OCI-LY3 (cell line): ENCODE results near the gene SYNDIG1.

ENCODE experiments used
- H2AFZ ChIP-seq: fragments of 200-600, 300-600 bp; shearing (Covaris generic); 2 replicates; pipeline ENCODE4 v1.6.0; 2014; ENCODE audit warnings: antibody characterized with exemption, low read depth, low read length
- H3K27ac ChIP-seq: fragments of 200-600, 300-600 bp; sonication (generic); 2 replicates; pipeline ENCODE4 v1.5.1; 2014; ENCODE audit warnings: mild to moderate bottlenecking, low read length, moderate library complexity, mixed read lengths
- H3K27me3 ChIP-seq: fragments of 200-600, 300-600 bp; sonication (generic); 2 replicates; pipeline ENCODE4 v1.6.1; 2014; ENCODE audit warnings: low read depth, low read length, mixed read lengths
- H3K36me3 ChIP-seq: fragments of 200-600, 300-600 bp; sonication (generic); replicated peaks from 2 replicates; pipeline ENCODE3; 2014; ENCODE audit warnings: low read depth, low read length, mixed read lengths
- H3K4me1 ChIP-seq: fragments of 300-600, 200-600 bp; sonication (generic); 2 replicates; pipeline ENCODE4 v1.6.1; 2014; ENCODE audit warnings: low read length, mixed read lengths
- H3K4me2 ChIP-seq: fragments of 200-600, 300-600 bp; sonication (generic); 2 replicates; pipeline ENCODE4 v1.6.1; 2014; ENCODE audit warnings: low read length, mixed read lengths
- H3K4me3 ChIP-seq: fragments of 300-600, 200-600 bp; sonication (generic); 2 replicates; pipeline ENCODE4 v1.5.1; 2014; ENCODE audit warnings: antibody characterized with exemption, mild to moderate bottlenecking, low read length, moderate library complexity
- H3K79me2 ChIP-seq: fragments of 300-600, 200-600 bp; shearing (Covaris generic); 2 replicates; pipeline ENCODE4 v1.6.1; 2014; ENCODE audit warnings: mild to moderate bottlenecking, low read length, mixed read lengths
- H3K9ac ChIP-seq: fragments of 300-600, 200-600 bp; shearing (Covaris generic); 2 replicates; pipeline ENCODE4 v1.6.0; 2014; ENCODE audit warnings: mild to moderate bottlenecking, low read length, moderate library complexity
- H3K9me3 ChIP-seq: fragments of 200-600, 300-600 bp; shearing (Covaris generic); 2 replicates; pipeline ENCODE4 v1.6.1; 2014; ENCODE audit warnings: low read length, mixed read lengths; ENCODE audit not compliant: insufficient read depth
- H4K20me1 ChIP-seq: fragments of 200-600, 300-600 bp; sonication (generic); 2 replicates; pipeline ENCODE4 v1.6.1; 2016; ENCODE audit warnings: low read length, mixed read lengths; ENCODE audit not compliant: insufficient read depth
- CTCF ChIP-seq: fragments of 200-600, 300-600 bp; sonication (generic); IDR thresholded peaks from 2 replicates; pipeline ENCODE4 v1.5.1; 2014; ENCODE audit warnings: antibody characterized with exemption, low read length, low read depth
- EZH2phosphoT487 ChIP-seq: fragments of 200-600 bp; shearing (Covaris generic); IDR thresholded peaks from 2 replicates; pipeline ENCODE4 v1.6.1; 2018; ENCODE audit warnings: antibody characterized with exemption, mixed run types, low read depth

SYNDIG1 gene

DNA sequence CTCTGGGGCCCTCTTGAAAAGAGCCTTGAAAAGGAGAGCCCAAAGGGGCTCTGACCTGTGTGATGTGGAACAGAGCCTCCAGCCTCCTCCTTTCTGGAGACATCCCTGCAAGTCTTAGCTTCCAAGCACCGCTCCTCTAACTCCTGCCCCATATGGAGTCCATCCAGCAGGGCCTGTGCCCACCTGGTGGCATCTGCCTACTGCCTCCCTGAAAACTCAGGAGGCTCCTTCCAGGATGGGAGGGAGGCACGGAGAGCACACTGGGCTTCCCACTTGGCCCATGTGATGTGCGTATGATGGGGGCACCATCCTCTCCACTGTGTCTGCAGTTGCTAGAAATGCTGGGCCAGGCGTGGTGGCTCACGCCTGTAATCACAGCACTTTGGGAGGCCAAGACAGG lies 98.1 kb downstream of the SYNDIG1 start:
- Histone ChIP-seq H3K27ac (no peak overlapping the region), H2AFZ (no peak overlapping the region), H4K20me1 (no peaks in the 10 kb centered on the region), H3K79me2 (no peaks in the 10 kb centered on the region), H3K9me3 (peaks cover 10% of the 10 kb centered on the region; the same call in 1 of the 2 replicates), H3K9ac (no peak overlapping the region), H3K4me3 (no peak overlapping the region), H3K27me3 (peaks cover 52% of the 10 kb centered on the region), H3K36me3 (no peaks in the 10 kb centered on the region), H3K4me1 (no peaks in the 10 kb centered on the region), H3K4me2 (no peak overlapping the region)
- TF ChIP-seq CTCF = no peak
- no peak for TF ChIP-seq EZH2phosphoT487

DNA sequence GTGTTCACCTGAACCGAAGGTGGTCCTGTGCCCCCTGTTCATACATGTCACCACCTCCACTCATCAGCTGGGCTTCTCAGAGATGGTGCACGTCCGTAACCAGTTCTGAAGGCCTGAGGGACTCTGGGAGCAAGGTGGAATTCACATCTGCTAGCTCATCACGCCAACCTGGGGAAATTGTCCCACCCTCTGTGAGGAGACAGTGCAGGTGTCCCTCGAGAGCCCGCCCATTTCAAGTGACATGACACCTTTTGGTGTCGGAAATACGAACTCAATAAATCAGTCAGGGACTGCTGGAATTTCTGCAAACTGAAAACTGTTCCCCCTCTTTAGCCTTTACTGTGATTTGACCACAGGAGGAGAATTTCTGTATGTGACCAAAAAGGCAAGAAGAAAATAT lies 99.4 kb downstream of the SYNDIG1 start:
- Histone ChIP-seq H3K79me2 (no peaks in the 10 kb centered on the region), H3K9me3 (peaks cover 4% of the 10 kb centered on the region; the same call in 1 of the 2 replicates), H3K4me1 (no peaks in the 10 kb centered on the region), H3K27ac (no peak overlapping the region), H4K20me1 (no peaks in the 10 kb centered on the region), H3K4me3 (no peak overlapping the region), H3K4me2 (no peak overlapping the region), H3K27me3 (peaks cover 55% of the 10 kb centered on the region), H3K36me3 (no peaks in the 10 kb centered on the region), H3K9ac (no peak overlapping the region), H2AFZ (no peak overlapping the region)
- TF ChIP-seq EZH2phosphoT487 = no peak
- TF ChIP-seq CTCF = no peak

GRCh38 chr20:24571159-24571558 lies 101.7 kb downstream of the SYNDIG1 start:
- Histone ChIP-seq H3K27ac (no peak overlapping the region), H3K9me3 (no peaks in the 10 kb centered on the region), H4K20me1 (no peaks in the 10 kb centered on the region), H3K4me1 (no peaks in the 10 kb centered on the region), H3K79me2 (no peaks in the 10 kb centered on the region), H3K27me3 (peaks cover 44% of the 10 kb centered on the region), H3K4me2 (no peak overlapping the region), H3K9ac (no peak overlapping the region), H2AFZ (no peak overlapping the region), H3K4me3 (no peak overlapping the region), H3K36me3 (no peaks in the 10 kb centered on the region)
- no peak for TF ChIP-seq EZH2phosphoT487
- no peak for TF ChIP-seq CTCF

- no peaks in the 10 kb centered on the region for H3K79me2 ChIP-seq
Observed at GRCh38 chr20:24572140-24572539, 102.7 kb downstream of the SYNDIG1 start.

More at GRCh38 chr20:24572140-24572539, 102.7 kb downstream of the SYNDIG1 start:
- Histone ChIP-seq H4K20me1 (no peaks in the 10 kb centered on the region), H3K4me1 (no peaks in the 10 kb centered on the region), H3K4me3 (no peak overlapping the region), H3K9me3 (no peaks in the 10 kb centered on the region), H2AFZ (no peak overlapping the region), H3K9ac (no peak overlapping the region), H3K4me2 (no peak overlapping the region), H3K36me3 (no peaks in the 10 kb centered on the region), H3K27ac (no peak overlapping the region), H3K27me3 (peaks cover 38% of the 10 kb centered on the region)
- TF ChIP-seq CTCF (no peak), EZH2phosphoT487 (no peak)
